WTC11 (cell line): ENCODE results near the gene GPRIN2. TPM values are rescaled to one million over a fixed set of nuclear protein-coding genes. Genes with fewer than 3 reads are reported as not detected.
"Not testable (repeated sequence)": the region's sequence is repeated elsewhere in the genome, so short reads cannot be mapped to it uniquely, and the experiment has no call there.

Experiments
- ATAC-seq: fragments of 200-7000 bp; cut with Tn5 transposase; 2 replicates; pipeline ENCODE4 v1.10.0; 2021; ENCODE audit warnings: mild to moderate bottlenecking, moderate library complexity
- CTCF ChIA-PET: fragments of 300-600 bp; sonication (Branson Sonifier 250); formaldehyde crosslinking; loops from one replicate; lab custom pipeline; 2021; ENCODE audit warnings: antibody characterized with exemption; lab: Charles Lee
- POLR2A ChIA-PET: fragments of 350-600 bp; sonication (Branson Sonifier 250); formaldehyde crosslinking; loops from one replicate; lab custom pipeline; 2021; ENCODE audit warnings: antibody characterized with exemption; lab: Charles Lee
- DNase-seq: peaks from one replicate; pipeline ENCODE4 v3.0.0; 2021; ENCODE audit warnings: low spot score
- H3K27ac Mint-ChIP-seq: 2 replicates; pipeline ENCODE4 v1.8.0; 2021; ENCODE audit warnings: mixed read lengths
- H3K27me3 Mint-ChIP-seq: 2 replicates; pipeline ENCODE4 v1.8.0; 2021; ENCODE audit warnings: low read depth, mild to moderate bottlenecking, moderate library complexity, mixed read lengths
- H3K36me3 Mint-ChIP-seq: 2 replicates; pipeline ENCODE4 v1.8.0; 2021; ENCODE audit warnings: mixed read lengths
- H3K4me1 Mint-ChIP-seq: 2 replicates; pipeline ENCODE4 v1.8.0; 2022; ENCODE audit warnings: mixed read lengths
- H3K4me3 Mint-ChIP-seq: 2 replicates; pipeline ENCODE4 v1.8.0; 2021; ENCODE audit warnings: mild to moderate bottlenecking, moderate library complexity, mixed read lengths
- H3K9me3 Mint-ChIP-seq: 2 replicates; pipeline ENCODE4 v1.8.0; 2021; ENCODE audit warnings: mixed read lengths
- CTCF ChIP-seq: fragments of 200-600 bp; IDR thresholded peaks from 2 replicates; pipeline ENCODE4 v1.8.0; 2022; ENCODE audit warnings: antibody characterized with exemption
- E2F5 ChIP-seq: sonication (generic); formaldehyde crosslinking; IDR thresholded peaks from 2 replicates; pipeline ENCODE4 v1.8.1; 2022; ENCODE audit warnings: mild to moderate bottlenecking, moderate library complexity, missing genetic modification reagents
- total RNA-seq: library from RNA; stranded (reverse); gene quantifications from 3 replicates; pipeline ENCODE4 v1.2.3, GENCODE V29; 2021

The GPRIN2 gene
- total RNA-seq, 1 experiment from 2014 or later, result 17.5 TPM

GRCh38 chr10:46556515-46557318 is at the start of gene GPRIN2 (continued):
- peak; percentile 55; the same call in 1 of the 2 replicates for TF ChIP-seq E2F5 (CRISPR knock-in tag)

- H3K36me3 Mint-ChIP-seq, H3K27ac Mint-ChIP-seq, ATAC-seq, CTCF ChIA-PET, H3K4me3 Mint-ChIP-seq, H3K4me1 Mint-ChIP-seq, H3K27me3 Mint-ChIP-seq, POLR2A ChIA-PET, DNase-seq, H3K9me3 Mint-ChIP-seq: not testable (repeated sequence)
Observed at GRCh38 chr10:46600516-46600915, 44.1 kb upstream of the GPRIN2 start.

GRCh38 chr10:46597616-46598246 is 41.3 kb upstream of the GPRIN2 start:
- peak; percentile 23; the same call in 1 of the 2 replicates for TF ChIP-seq CTCF
- H3K27me3 Mint-ChIP-seq, CTCF ChIA-PET, H3K27ac Mint-ChIP-seq, H3K4me1 Mint-ChIP-seq, H3K9me3 Mint-ChIP-seq, POLR2A ChIA-PET, DNase-seq, H3K36me3 Mint-ChIP-seq: not testable (repeated sequence)
- H3K4me3 Mint-ChIP-seq, result peak overlapping the region; percentile 60
- ATAC-seq, result peak; percentile 81

- CTCF ChIA-PET, H3K27me3 Mint-ChIP-seq, H3K9me3 Mint-ChIP-seq, H3K36me3 Mint-ChIP-seq, POLR2A ChIA-PET, H3K4me3 Mint-ChIP-seq, H3K4me1 Mint-ChIP-seq, H3K27ac Mint-ChIP-seq, ATAC-seq, DNase-seq: not testable (repeated sequence)
Observed at GRCh38 chr10:46596570-46596969, 40.1 kb upstream of the GPRIN2 start.

GRCh38 chr10:46594453-46595063 is 38.1 kb upstream of the GPRIN2 start:
- H3K27me3 Mint-ChIP-seq, DNase-seq, ATAC-seq, H3K36me3 Mint-ChIP-seq, CTCF ChIA-PET, POLR2A ChIA-PET, H3K4me3 Mint-ChIP-seq, H3K4me1 Mint-ChIP-seq, H3K9me3 Mint-ChIP-seq, H3K27ac Mint-ChIP-seq: not testable (repeated sequence)

- H3K27ac Mint-ChIP-seq, H3K4me1 Mint-ChIP-seq, POLR2A ChIA-PET, H3K27me3 Mint-ChIP-seq, CTCF ChIA-PET, DNase-seq, H3K9me3 Mint-ChIP-seq, H3K36me3 Mint-ChIP-seq, ATAC-seq, H3K4me3 Mint-ChIP-seq: not testable (repeated sequence)
Observed at GRCh38 chr10:46593307-46593706, 36.8 kb upstream of the GPRIN2 start.

GRCh38 chr10:46591053-46591452 is 34.6 kb upstream of the GPRIN2 start:
- H3K4me1 Mint-ChIP-seq, CTCF ChIA-PET, H3K4me3 Mint-ChIP-seq, H3K27ac Mint-ChIP-seq, ATAC-seq, H3K27me3 Mint-ChIP-seq, POLR2A ChIA-PET, DNase-seq, H3K36me3 Mint-ChIP-seq, H3K9me3 Mint-ChIP-seq: not testable (repeated sequence)

- ATAC-seq, H3K27me3 Mint-ChIP-seq, POLR2A ChIA-PET: not testable (repeated sequence)
Observed at GRCh38 chr10:46589589-46589988, 33.1 kb upstream of the GPRIN2 start.

GRCh38 chr10:46588221-46588620 is 31.8 kb upstream of the GPRIN2 start:
- H3K36me3 Mint-ChIP-seq, H3K4me3 Mint-ChIP-seq, CTCF ChIA-PET, POLR2A ChIA-PET, H3K27ac Mint-ChIP-seq, ATAC-seq, DNase-seq, H3K9me3 Mint-ChIP-seq, H3K27me3 Mint-ChIP-seq, H3K4me1 Mint-ChIP-seq: not testable (repeated sequence)

More at GRCh38 chr10:46589589-46589988, 33.1 kb upstream of the GPRIN2 start:
- CTCF ChIA-PET, H3K36me3 Mint-ChIP-seq, H3K27ac Mint-ChIP-seq, H3K4me1 Mint-ChIP-seq, H3K9me3 Mint-ChIP-seq, DNase-seq, H3K4me3 Mint-ChIP-seq: not testable (repeated sequence)

GRCh38 chr10:46587546-46587945 is 31.1 kb upstream of the GPRIN2 start:
- not testable (repeated sequence) for DNase-seq

GRCh38 chr10:46585246-46585645 is 28.8 kb upstream of the GPRIN2 start:
- POLR2A ChIA-PET, H3K27ac Mint-ChIP-seq, ATAC-seq, H3K4me1 Mint-ChIP-seq, DNase-seq, H3K27me3 Mint-ChIP-seq, H3K9me3 Mint-ChIP-seq, H3K4me3 Mint-ChIP-seq, CTCF ChIA-PET, H3K36me3 Mint-ChIP-seq: not testable (repeated sequence)

More at GRCh38 chr10:46587546-46587945, 31.1 kb upstream of the GPRIN2 start:
- POLR2A ChIA-PET, H3K4me3 Mint-ChIP-seq, H3K27ac Mint-ChIP-seq, H3K36me3 Mint-ChIP-seq, H3K9me3 Mint-ChIP-seq, H3K4me1 Mint-ChIP-seq, CTCF ChIA-PET, ATAC-seq, H3K27me3 Mint-ChIP-seq: not testable (repeated sequence)
